Fibroblast of lung (primary cell): ENCODE results near the gene GRAMD2A.

ENCODE experiments used
- EZH2 ChIP-seq: IDR thresholded peaks from 2 replicates; pipeline ENCODE4 v1.5.1; 2012; ENCODE audit warnings: low read length, control low read depth, mild to moderate bottlenecking; ENCODE audit errors: missing control alignments
- TF ChIP-seq, protein P1 (sequence below), 2 donors: IDR thresholded peaks in 1 of 2; conservative IDR thresholded peaks in 1 of 2; 1 replicate in 1 of 2; 2 replicates in 1 of 2; pipeline ENCODE4 v1.5.1; 2011 to 2012; ENCODE audit warnings: low read length in 2 of 2, control low read depth in 1 of 2, inconsistent platforms in 1 of 2, low read depth in 1 of 2, mild to moderate bottlenecking in 1 of 2

DNA sequence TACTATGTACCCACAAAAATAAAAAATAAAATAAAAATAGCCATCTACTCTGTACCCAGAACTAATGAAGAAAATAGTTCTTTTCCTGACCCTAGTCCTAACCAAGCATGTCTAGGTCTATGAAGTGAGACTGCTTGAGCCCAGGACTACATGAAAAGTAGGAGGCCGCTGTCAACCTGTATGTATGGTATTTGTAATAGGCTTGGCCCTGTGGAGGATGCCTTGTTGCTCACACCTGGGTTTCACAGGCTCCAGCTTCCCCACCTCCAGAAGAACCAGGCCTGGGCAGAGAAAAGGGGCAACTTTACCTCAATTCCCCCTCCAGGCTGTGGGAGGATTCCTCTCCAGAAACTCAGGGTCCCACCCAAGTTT lies 40.3 kb upstream of the GRAMD2A start:
- TF ChIP-seq, protein P1, sequence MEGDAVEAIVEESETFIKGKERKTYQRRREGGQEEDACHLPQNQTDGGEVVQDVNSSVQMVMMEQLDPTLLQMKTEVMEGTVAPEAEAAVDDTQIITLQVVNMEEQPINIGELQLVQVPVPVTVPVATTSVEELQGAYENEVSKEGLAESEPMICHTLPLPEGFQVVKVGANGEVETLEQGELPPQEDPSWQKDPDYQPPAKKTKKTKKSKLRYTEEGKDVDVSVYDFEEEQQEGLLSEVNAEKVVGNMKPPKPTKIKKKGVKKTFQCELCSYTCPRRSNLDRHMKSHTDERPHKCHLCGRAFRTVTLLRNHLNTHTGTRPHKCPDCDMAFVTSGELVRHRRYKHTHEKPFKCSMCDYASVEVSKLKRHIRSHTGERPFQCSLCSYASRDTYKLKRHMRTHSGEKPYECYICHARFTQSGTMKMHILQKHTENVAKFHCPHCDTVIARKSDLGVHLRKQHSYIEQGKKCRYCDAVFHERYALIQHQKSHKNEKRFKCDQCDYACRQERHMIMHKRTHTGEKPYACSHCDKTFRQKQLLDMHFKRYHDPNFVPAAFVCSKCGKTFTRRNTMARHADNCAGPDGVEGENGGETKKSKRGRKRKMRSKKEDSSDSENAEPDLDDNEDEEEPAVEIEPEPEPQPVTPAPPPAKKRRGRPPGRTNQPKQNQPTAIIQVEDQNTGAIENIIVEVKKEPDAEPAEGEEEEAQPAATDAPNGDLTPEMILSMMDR (conservative IDR thresholded peaks at IDR 0.05 in 1 of 2, IDR thresholded peaks at IDR 0.05 in 1 of 2; ENCODE audit: low read depth in 1 of 2, low read length in 2 of 2) = no peak
- no peak for TF ChIP-seq EZH2
